SK-N-SH (cell line): ENCODE data around the gene ANKK1. TPM values are rescaled to one million over a fixed set of nuclear protein-coding genes. Genes with fewer than 3 reads are reported as not detected.

ENCODE experiments used
- CTCF ChIA-PET: fragments of 300-600, 350-600 bp; formaldehyde crosslinking; extraction: SDS; loops from one replicate; lab custom pipeline; 2021; lab: Yijun Ruan, JAX
- POLR2A ChIA-PET: fragments of 350-600 bp; sonication (Branson Sonifier 250); formaldehyde crosslinking; extraction: SDS; loops from one replicate; lab custom pipeline; 2020; ENCODE audit warnings: antibody characterized with exemption, inconsistent platforms; lab: Yijun Ruan, JAX
- DNase-seq: peaks from one replicate; pipeline ENCODE4 v3.0.0; 2012
- H2AFZ ChIP-seq: fragments of 200-600 bp; sonication (generic); 2 replicates; pipeline ENCODE4 v1.8.1; 2016; ENCODE audit warnings: antibody characterized with exemption, mild to moderate bottlenecking, low read depth
- H3F3A ChIP-seq: fragments of 200-600 bp; sonication (generic); replicated peaks from 2 replicates; pipeline ENCODE3; 2016; ENCODE audit warnings: antibody characterized with exemption, mild to moderate bottlenecking; ENCODE audit not compliant: insufficient read depth
- H3K27ac ChIP-seq, 2 experiments: fragments of 200-500 bp in 1 of 2; fragments of 200-600 bp in 1 of 2; sonication (Bioruptor generic) in 1 of 2; sonication (generic), shearing (Covaris generic) in 1 of 2; 2 replicates each; pipeline versions ENCODE4 v1.5.1 to v1.6.1; 2014 to 2016; ENCODE audit warnings: low read depth in 2 of 2, inconsistent platforms in 1 of 2, low read length in 1 of 2, mild to moderate bottlenecking in 1 of 2, mixed read lengths in 1 of 2
- H3K27me3 ChIP-seq: fragments of 200-600 bp; sonication (generic), shearing (Covaris generic); 2 replicates; pipeline ENCODE4 v1.6.1; 2016; ENCODE audit warnings: mixed run types; ENCODE audit not compliant: insufficient read depth
- H3K36me3 ChIP-seq, 2 experiments: fragments of 200-500 bp in 1 of 2; fragments of 200-600 bp in 1 of 2; sonication (Bioruptor generic) in 1 of 2; sonication (generic) in 1 of 2; replicated peaks in 1 of 2; 2 replicates each; pipeline versions ENCODE3 to v1.5.1; 2014 to 2016; ENCODE audit warnings: low read length in 1 of 2, mild to moderate bottlenecking in 1 of 2; ENCODE audit not compliant: insufficient read depth in 2 of 2, control insufficient read depth in 1 of 2
- H3K4me1 ChIP-seq, 2 experiments: fragments of 200-500 bp in 1 of 2; fragments of 200-600 bp in 1 of 2; sonication (Bioruptor generic) in 1 of 2; sonication (generic), shearing (Covaris generic) in 1 of 2; 2 replicates each; pipeline versions ENCODE4 v1.5.1 to v1.6.1; 2014 to 2016; ENCODE audit warnings: low read depth in 1 of 2, low read length in 1 of 2, mixed run types in 1 of 2; ENCODE audit not compliant: insufficient read depth in 2 of 2, control insufficient read depth in 1 of 2
- H3K4me2 ChIP-seq: fragments of 200-600 bp; sonication (generic), shearing (Covaris generic); 2 replicates; pipeline ENCODE4 v1.6.1; 2017; ENCODE audit warnings: mixed run types
- H3K4me3 ChIP-seq, 2 experiments: fragments of 200-500 bp in 1 of 2; fragments of 200-600 bp in 1 of 2; sonication (Bioruptor generic) in 1 of 2; sonication (generic), shearing (Covaris generic) in 1 of 2; 2 replicates each; pipeline versions ENCODE4 v1.5.1 to v1.8.1; 2014 to 2016; ENCODE audit warnings: low read depth in 2 of 2, inconsistent platforms in 1 of 2, low read length in 1 of 2, mild to moderate bottlenecking in 1 of 2, mixed read lengths in 1 of 2, moderate library complexity in 1 of 2
- H3K79me2 ChIP-seq: fragments of 200-600 bp; sonication (generic); 2 replicates; pipeline ENCODE4 v1.8.1; 2017; ENCODE audit warnings: mild to moderate bottlenecking; ENCODE audit not compliant: insufficient read depth
- H3K9ac ChIP-seq: fragments of 200-600 bp; sonication (generic); 2 replicates; pipeline ENCODE4 v1.6.1; 2017; ENCODE audit warnings: mixed run types
- H3K9me2 ChIP-seq: fragments of 200-600 bp; sonication (generic); 2 replicates; pipeline ENCODE4 v1.6.1; 2017; ENCODE audit warnings: mixed run types
- H3K9me3 ChIP-seq: fragments of 200-600 bp; sonication (generic); 2 replicates; pipeline ENCODE4 v1.6.1; 2017; ENCODE audit warnings: mixed run types, mild to moderate bottlenecking, moderate library complexity
- H4K20me1 ChIP-seq: fragments of 200-600 bp; sonication (generic); 2 replicates; pipeline ENCODE4 v1.6.1; 2017; ENCODE audit warnings: mild to moderate bottlenecking, mixed run types; ENCODE audit not compliant: insufficient read depth
- CHD2 ChIP-seq: fragments of 150-350 bp; IDR thresholded peaks from 2 replicates; pipeline ENCODE4 v1.6.1; 2018; ENCODE audit warnings: low read length; ENCODE audit not compliant: partially characterized antibody
- CTCF ChIP-seq: fragments of 200-600 bp; sonication (generic); IDR thresholded peaks from 2 replicates; pipeline ENCODE4 v1.6.1; 2017; ENCODE audit warnings: antibody characterized with exemption, mild to moderate bottlenecking, moderate library complexity
- ELF1 ChIP-seq: IDR thresholded peaks from 2 replicates; pipeline ENCODE4 v1.4.0; 2012
- EP300 ChIP-seq, 2 experiments: IDR thresholded peaks; 2 replicates each; pipeline versions ENCODE4 v1.4.0 to v1.6.1; 2012; ENCODE audit warnings: borderline replicate concordance in 1 of 2, low read depth in 1 of 2, low read length in 1 of 2
- FOSL2 ChIP-seq: IDR thresholded peaks from 2 replicates; pipeline ENCODE4 v1.4.0; 2012; ENCODE audit warnings: low read depth, mild to moderate bottlenecking, moderate library complexity, borderline replicate concordance
- GABPA ChIP-seq: IDR thresholded peaks from 2 replicates; pipeline ENCODE4 v1.4.0; 2012; ENCODE audit warnings: low read depth, mild to moderate bottlenecking
- IRF3 ChIP-seq: fragments of 150-350 bp; IDR thresholded peaks from 2 replicates; pipeline ENCODE4 v1.6.1; 2016; ENCODE audit warnings: mild to moderate bottlenecking, low read depth, low read length
- JUND ChIP-seq: IDR thresholded peaks from 2 replicates; pipeline ENCODE4 v1.4.0; 2012
- NFIC ChIP-seq: IDR thresholded peaks from 2 replicates; pipeline ENCODE4 v1.4.0; 2012; ENCODE audit warnings: borderline replicate concordance
- NRF1 ChIP-seq: IDR thresholded peaks from 2 replicates; pipeline ENCODE4 v1.6.1; 2012; ENCODE audit warnings: low read depth, mild to moderate bottlenecking, low read length
- PBX3 ChIP-seq: IDR thresholded peaks from 2 replicates; pipeline ENCODE4; 2012
- RAD21 ChIP-seq: IDR thresholded peaks from 2 replicates; pipeline ENCODE4 v1.6.1; 2012; ENCODE audit warnings: mild to moderate bottlenecking, low read length
- REST ChIP-seq: IDR thresholded peaks from 2 replicates; pipeline ENCODE4 v1.6.1; 2012; ENCODE audit warnings: mild to moderate bottlenecking, low read depth, low read length, moderate library complexity
- RFX5 ChIP-seq: IDR thresholded peaks from 2 replicates; pipeline ENCODE4 v1.6.1; 2012; ENCODE audit warnings: mild to moderate bottlenecking, improper control_type of control experiment, low read length
- RXRA ChIP-seq: IDR thresholded peaks from 2 replicates; pipeline ENCODE4 v1.4.0; 2012; ENCODE audit warnings: low read depth, mild to moderate bottlenecking, borderline replicate concordance
- SIN3A ChIP-seq: IDR thresholded peaks from 2 replicates; pipeline ENCODE4 v1.6.1; 2012; ENCODE audit warnings: low read depth, mild to moderate bottlenecking, low read length, moderate library complexity, borderline replicate concordance
- TEAD4 ChIP-seq: IDR thresholded peaks from 2 replicates; pipeline ENCODE4 v1.4.0; 2012; ENCODE audit warnings: mild to moderate bottlenecking, borderline replicate concordance; ENCODE audit not compliant: insufficient read depth
- USF1 ChIP-seq: IDR thresholded peaks from 2 replicates; pipeline ENCODE4 v1.4.0; 2012; ENCODE audit warnings: low read depth, borderline replicate concordance
- USF2 ChIP-seq: fragments of 150-350 bp; IDR thresholded peaks from 2 replicates; pipeline ENCODE4 v1.6.1; 2017; ENCODE audit warnings: antibody characterized with exemption, low read length, low read depth, borderline replicate concordance
- ZBTB33 ChIP-seq: IDR thresholded peaks from 2 replicates; pipeline ENCODE4 v1.4.0; 2012; ENCODE audit warnings: low read depth, borderline replicate concordance
- WGBS: methylation state at CpG from one replicate; pipeline ENCODE4 v1.1.6; 2017; ENCODE audit warnings: low lambda C conversion rate; 5-methylcytosine and 5-hydroxymethylcytosine counted together
- polyA plus RNA-seq, 3 experiments: library from polyadenylated mRNA; depleted of rRNA; stranded (reverse); fragments of >200 nt; gene quantifications; 2 replicates each; pipeline ENCODE4 v1.2.3, GENCODE V29; 2012

The ANKK1 gene
- polyA plus RNA-seq, 1 of the 3 experiments (the other 2 are of a cell fraction): 0.05 TPM

- H4K20me1 ChIP-seq: no peaks in the 10 kb centered on the region
- H2AFZ ChIP-seq: no peak overlapping the region
- 87% methylated on average over 10 of the region's 10 CpGs for WGBS
- H3F3A ChIP-seq: no peaks in the 10 kb centered on the region
- H3K9me3 ChIP-seq: no peaks in the 10 kb centered on the region
- H3K27me3 ChIP-seq: no peaks in the 10 kb centered on the region
- ChIA-PET CTCF (no interaction called here), POLR2A (no interaction called here)
- DNase-seq: no peak
- H3K27ac ChIP-seq: no peak overlapping the region
- H3K4me1 ChIP-seq: peaks cover 0 to 21% of the 10 kb centered on the region in 2 experiments; a peak in 2 of 4 replicates
- H3K9ac ChIP-seq: no peak overlapping the region
- H3K9me2 ChIP-seq: no peaks in the 10 kb centered on the region
- no peak overlapping the region for H3K4me3 ChIP-seq
- H3K4me2 ChIP-seq: no peak overlapping the region
- no peaks in the 10 kb centered on the region for H3K79me2 ChIP-seq
- TF ChIP-seq NRF1: no peak
- no peak for TF ChIP-seq JUND
- no peak for TF ChIP-seq CTCF
- no peak for TF ChIP-seq USF2
- TF ChIP-seq EP300 (IDR thresholded peaks at IDR 0.05; ENCODE audit: borderline replicate concordance in 1 of 2, low read depth in 1 of 2, low read length in 1 of 2): no peak
- no peak for TF ChIP-seq TEAD4
- no peak for TF ChIP-seq CHD2
- no peak for TF ChIP-seq REST
- TF ChIP-seq RXRA: no peak
- TF ChIP-seq NFIC: no peak
- TF ChIP-seq RFX5: no peak
- no peak for TF ChIP-seq ZBTB33
- no peak for TF ChIP-seq GABPA
- TF ChIP-seq PBX3: no peak
- no peak for TF ChIP-seq FOSL2
- no peak for TF ChIP-seq USF1
- no peak for TF ChIP-seq IRF3
- TF ChIP-seq SIN3A: no peak
- no peak for TF ChIP-seq RAD21
- TF ChIP-seq ELF1: no peak
- H3K36me3 ChIP-seq: no peaks in the 10 kb centered on the region
Observed at GRCh38 chr11:113373981-113374560, 13.5 kb upstream of the ANKK1 start.
